ENCODE measurements around the gene SLC39A9. TPM values are rescaled to one million over a fixed set of nuclear protein-coding genes. Genes with fewer than 3 reads are reported as not detected.

SLC39A9 gene
- total and polyA plus RNA-seq, 10 of the 15 experiments (the other 5 are each of a cell fraction or from before 2014, with no cell fraction given), result 19.9 to 109 (median 46.9) TPM

- TF ChIP-seq ZBTB40 (IDR thresholded peaks at IDR 0.05; ENCODE audit: borderline replicate concordance), result no peak
- TF ChIP-seq FOXM1 (IDR thresholded peaks at IDR 0.05; ENCODE audit: low read depth, low read length), result no peak
- TF ChIP-seq IKZF2 (IDR thresholded peaks at IDR 0.05), result no peak
- TF ChIP-seq E2F4 (IDR thresholded peaks at IDR 0.05; ENCODE audit: low read depth, low read length), result no peak
- no peak for TF ChIP-seq ATF3 (IDR thresholded peaks at IDR 0.05; ENCODE audit: borderline replicate concordance, extremely low read depth, low read depth, low read length)
- TF ChIP-seq ZNF207 (IDR thresholded peaks at IDR 0.05; ENCODE audit: borderline replicate concordance), result no peak
- TF ChIP-seq NRF1 (conservative IDR thresholded peaks at IDR 0.05; ENCODE audit: low read depth, low read length), result no peak
- no peak for TF ChIP-seq KAT2A (conservative IDR thresholded peaks at IDR 0.05; ENCODE audit: control insufficient read depth, low read depth, low read length)
- TF ChIP-seq ZNF274 (IDR thresholded peaks at IDR 0.05; ENCODE audit: insufficient read depth, insufficient read length), result no peak
- TF ChIP-seq RB1 (IDR thresholded peaks at IDR 0.05; ENCODE audit: borderline replicate concordance), result no peak
- TF ChIP-seq RAD21 (IDR thresholded peaks at IDR 0.05; ENCODE audit: insufficient read depth, low read depth, low read length), result no peak
- TF ChIP-seq PRDM15 (CRISPR knock-in tag; IDR thresholded peaks at IDR 0.05), result no peak
- TF ChIP-seq NKRF (conservative IDR thresholded peaks at IDR 0.05), result no peak
These were observed 86.8 kb downstream of the SLC39A9 start (continued) for GRCh38 chr14:69485315-69485660.
